HG02884 (cell line): ENCODE data around the gene TEX22.

Experiments
- ATAC-seq: cut with Tn5 transposase; IDR thresholded peaks from one replicate; pipeline ENCODE4 v1.9.1; 2021; ENCODE audit warnings: mild to moderate bottlenecking, moderate library complexity; ENCODE audit not compliant: unreplicated experiment

Gene TEX22

GRCh38 chr14:105398726-105399465 is 558 bp downstream of the TEX22 start:
- no peak for ATAC-seq

GRCh38 chr14:105399466-105399775 is 1.1 kb downstream of the TEX22 start:
- ATAC-seq: no peak

GRCh38 chr14:105400016-105400415 is 1.7 kb downstream of the TEX22 start:
- no peak for ATAC-seq

- no peak for ATAC-seq
Observed at GRCh38 chr14:105401699-105402098, 3.4 kb downstream of the TEX22 start.

GRCh38 chr14:105408592-105408991 is 10.3 kb downstream of the TEX22 start:
- ATAC-seq: no peak

- no peak for ATAC-seq
Observed at GRCh38 chr14:105409364-105409763, 11.0 kb downstream of the TEX22 start.

GRCh38 chr14:105410642-105411016 is 12.3 kb downstream of the TEX22 start:
- ATAC-seq: no peak

GRCh38 chr14:105411017-105411941 is 12.9 kb downstream of the TEX22 start:
- ATAC-seq: no peak

GRCh38 chr14:105411985-105412770 is 13.8 kb downstream of the TEX22 start:
- ATAC-seq: no peak

GRCh38 chr14:105412771-105413543 is 14.6 kb downstream of the TEX22 start:
- no peak for ATAC-seq

- no peak for ATAC-seq
Observed at GRCh38 chr14:105413544-105413886, 15.2 kb downstream of the TEX22 start.

- no peak for ATAC-seq
Observed at GRCh38 chr14:105414456-105415371, 16.4 kb downstream of the TEX22 start.

GRCh38 chr14:105415481-105416428 is 17.4 kb downstream of the TEX22 start:
- ATAC-seq: no peak

GRCh38 chr14:105416671-105417070 is 18.3 kb downstream of the TEX22 start:
- no peak for ATAC-seq

- ATAC-seq: no peak
Observed at GRCh38 chr14:105417690-105418121, 19.4 kb downstream of the TEX22 start.

- ATAC-seq: no peak
Observed at GRCh38 chr14:105418269-105419194, 20.2 kb downstream of the TEX22 start.
